Esophagus squamous epithelium (tissue), 4 donors: ENCODE results near the gene NR4A3.

Experiments
- POLR2A ChIP-seq, 4 donors: fragments of 450-650 bp; IDR thresholded peaks; one replicate each; pipeline ENCODE4 v1.6.1; 2017; ENCODE audit warnings: antibody characterized with exemption in 4 of 4, mild to moderate bottlenecking in 4 of 4, moderate library complexity in 3 of 4
- TF ChIP-seq, protein P1 (sequence below), 6 experiments: fragments of 450-650 bp in 4 of 6; fragments of 200-600 bp in 2 of 6; sonication (generic) in 2 of 6; IDR thresholded peaks; one replicate each; pipeline ENCODE4 v1.5.1; 2016 to 2019; ENCODE audit warnings: antibody characterized with exemption in 6 of 6, mild to moderate bottlenecking in 4 of 6, moderate library complexity in 4 of 6

GRCh38 chr9:99822109-99822805, 572 bp downstream of the NR4A3 start:
- TF ChIP-seq, protein P1, sequence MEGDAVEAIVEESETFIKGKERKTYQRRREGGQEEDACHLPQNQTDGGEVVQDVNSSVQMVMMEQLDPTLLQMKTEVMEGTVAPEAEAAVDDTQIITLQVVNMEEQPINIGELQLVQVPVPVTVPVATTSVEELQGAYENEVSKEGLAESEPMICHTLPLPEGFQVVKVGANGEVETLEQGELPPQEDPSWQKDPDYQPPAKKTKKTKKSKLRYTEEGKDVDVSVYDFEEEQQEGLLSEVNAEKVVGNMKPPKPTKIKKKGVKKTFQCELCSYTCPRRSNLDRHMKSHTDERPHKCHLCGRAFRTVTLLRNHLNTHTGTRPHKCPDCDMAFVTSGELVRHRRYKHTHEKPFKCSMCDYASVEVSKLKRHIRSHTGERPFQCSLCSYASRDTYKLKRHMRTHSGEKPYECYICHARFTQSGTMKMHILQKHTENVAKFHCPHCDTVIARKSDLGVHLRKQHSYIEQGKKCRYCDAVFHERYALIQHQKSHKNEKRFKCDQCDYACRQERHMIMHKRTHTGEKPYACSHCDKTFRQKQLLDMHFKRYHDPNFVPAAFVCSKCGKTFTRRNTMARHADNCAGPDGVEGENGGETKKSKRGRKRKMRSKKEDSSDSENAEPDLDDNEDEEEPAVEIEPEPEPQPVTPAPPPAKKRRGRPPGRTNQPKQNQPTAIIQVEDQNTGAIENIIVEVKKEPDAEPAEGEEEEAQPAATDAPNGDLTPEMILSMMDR (IDR thresholded peaks at IDR 0.05): no peak
- no peak for TF ChIP-seq POLR2A (IDR thresholded peaks at IDR 0.05)
